Esophagus squamous epithelium (tissue), 5 donors: Measurements from ENCODE around the gene NOA1. TPM values are rescaled to one million over a fixed set of nuclear protein-coding genes. Genes with fewer than 3 reads are reported as not detected.
A peak's percentile ranks its signal among the peaks of the same experiment; 100 is the strongest.

Source experiments
- DNase-seq: peaks from one replicate; lab custom pipeline; 2025; lab: John Stamatoyannopoulos, UW
- H3K27ac ChIP-seq, 4 donors: fragments of 200-600 bp; sonication (generic); one replicate each; pipeline ENCODE4 v1.5.1; 2016 to 2019; ENCODE audit warnings: mild to moderate bottlenecking in 1 of 4
- H3K27me3 ChIP-seq, 4 donors: fragments of 200-600 bp; sonication (generic); 1 replicate in 3 of 4; 2 replicates in 1 of 4; pipeline versions ENCODE4 v1.5.1 to v1.6.0; 2017 to 2021; ENCODE audit warnings: antibody characterized with exemption in 1 of 4
- H3K36me3 ChIP-seq, 3 donors: fragments of 200-600 bp; sonication (generic); one replicate each; pipeline ENCODE4 v1.5.1; 2016 to 2019
- H3K4me1 ChIP-seq, 3 donors: fragments of 200-600 bp; sonication (generic); one replicate each; pipeline ENCODE4 v1.5.1; 2017 to 2019
- H3K4me3 ChIP-seq, 4 donors: fragments of 200-600 bp; sonication (generic); 1 replicate in 3 of 4; 2 replicates in 1 of 4; pipeline ENCODE4 v1.5.1; 2016 to 2019; ENCODE audit warnings: mild to moderate bottlenecking in 2 of 4, moderate library complexity in 1 of 4
- H3K9me3 ChIP-seq, 3 donors: fragments of 200-600 bp; sonication (generic); one replicate each; pipeline ENCODE4 v1.5.1; 2016 to 2019
- POLR2A ChIP-seq, 4 donors: fragments of 450-650 bp; IDR thresholded peaks; one replicate each; pipeline ENCODE4 v1.6.1; 2017; ENCODE audit warnings: antibody characterized with exemption in 4 of 4, mild to moderate bottlenecking in 4 of 4, moderate library complexity in 3 of 4
- WGBS, 2 donors: methylation state at CpG; one replicate each; pipeline ENCODE4 v1.1.5; 2018; 5-methylcytosine and 5-hydroxymethylcytosine counted together
- intact Hi-C: fragments of 100-400 bp; cut with DNase I; formaldehyde crosslinking; loops from one replicate; pipeline ENCODE4 v1.15.0; 2022
- total RNA-seq, 4 donors: library from RNA; depleted of rRNA; stranded (reverse); fragments of >200 nt; gene quantifications; one replicate each; pipeline ENCODE4 v1.1.0, GENCODE V29; 2016
- TF ChIP-seq, protein P1 (sequence below), 6 experiments: fragments of 450-650 bp in 4 of 6; fragments of 200-600 bp in 2 of 6; sonication (generic) in 2 of 6; IDR thresholded peaks; one replicate each; pipeline ENCODE4 v1.5.1; 2016 to 2019; ENCODE audit warnings: antibody characterized with exemption in 6 of 6, mild to moderate bottlenecking in 4 of 6, moderate library complexity in 4 of 6
- donor health status: DM: yes; HTN: yes; CAD: no.

The NOA1 gene
- total RNA-seq: 10 to 100 TPM; 18.7 to 30.2 (median 23.9) TPM

DNA sequence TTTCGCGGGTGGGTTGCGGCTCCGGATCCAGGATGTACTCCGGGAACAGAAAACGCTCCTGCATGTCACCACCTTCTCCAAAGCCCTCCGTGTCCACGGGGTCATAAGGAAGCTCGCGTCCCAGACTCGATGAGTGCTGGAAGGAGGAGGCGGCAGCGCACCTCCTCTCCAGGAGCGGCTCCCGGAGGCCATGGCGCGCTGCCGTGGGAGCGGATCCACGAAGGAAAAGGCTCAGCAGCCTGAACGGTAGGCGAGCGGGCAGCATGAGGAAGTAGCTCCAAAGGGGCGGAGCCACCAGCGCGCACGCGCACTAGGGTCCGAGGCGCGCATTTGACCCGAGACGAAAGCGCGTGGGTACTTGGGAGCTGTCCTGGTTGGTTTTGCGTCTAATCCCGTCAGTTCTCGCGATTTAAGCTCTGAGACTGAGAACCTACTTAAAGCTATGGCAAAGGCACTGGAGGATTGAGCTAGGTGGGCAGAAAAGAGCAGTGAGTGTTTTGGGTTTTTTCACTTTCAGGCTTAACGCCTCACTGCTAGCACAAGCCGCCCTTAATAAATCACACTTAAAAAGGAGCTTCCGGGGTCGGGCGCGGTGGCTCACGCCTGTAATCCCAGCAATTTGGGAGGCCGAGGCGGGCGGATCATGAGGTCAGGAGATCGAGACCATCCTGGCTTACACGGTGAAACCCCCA lies at the start of gene NOA1:
NOA1 (minus strand) TSS at position 286 of the 692 bp plus-strand sequence; CDS start at position 265, 21 bp downstream.
- peak in 3 of 4 donors; percentile 39 to 82 (median 62) for TF ChIP-seq POLR2A (IDR thresholded peaks at IDR 0.05)
- TF ChIP-seq, protein P1, sequence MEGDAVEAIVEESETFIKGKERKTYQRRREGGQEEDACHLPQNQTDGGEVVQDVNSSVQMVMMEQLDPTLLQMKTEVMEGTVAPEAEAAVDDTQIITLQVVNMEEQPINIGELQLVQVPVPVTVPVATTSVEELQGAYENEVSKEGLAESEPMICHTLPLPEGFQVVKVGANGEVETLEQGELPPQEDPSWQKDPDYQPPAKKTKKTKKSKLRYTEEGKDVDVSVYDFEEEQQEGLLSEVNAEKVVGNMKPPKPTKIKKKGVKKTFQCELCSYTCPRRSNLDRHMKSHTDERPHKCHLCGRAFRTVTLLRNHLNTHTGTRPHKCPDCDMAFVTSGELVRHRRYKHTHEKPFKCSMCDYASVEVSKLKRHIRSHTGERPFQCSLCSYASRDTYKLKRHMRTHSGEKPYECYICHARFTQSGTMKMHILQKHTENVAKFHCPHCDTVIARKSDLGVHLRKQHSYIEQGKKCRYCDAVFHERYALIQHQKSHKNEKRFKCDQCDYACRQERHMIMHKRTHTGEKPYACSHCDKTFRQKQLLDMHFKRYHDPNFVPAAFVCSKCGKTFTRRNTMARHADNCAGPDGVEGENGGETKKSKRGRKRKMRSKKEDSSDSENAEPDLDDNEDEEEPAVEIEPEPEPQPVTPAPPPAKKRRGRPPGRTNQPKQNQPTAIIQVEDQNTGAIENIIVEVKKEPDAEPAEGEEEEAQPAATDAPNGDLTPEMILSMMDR (IDR thresholded peaks at IDR 0.05): no peak
- peak; percentile 85 for DNase-seq
- Histone ChIP-seq H3K27me3 (no peaks in the 10 kb centered on the region), H3K9me3 (peaks cover 0 to 12% (median 4%) of the 10 kb centered on the region in 3 donors), H3K27ac (peak within 1 kb of the TSS; percentile 83 to 94 (median 90)), H3K4me1 (peaks cover 35 to 66% (median 40%) of the 10 kb centered on the region in 3 donors), H3K36me3 (peaks cover 9 to 26% (median 16%) of the 10 kb centered on the region in 3 donors), H3K4me3 (peak within 1 kb of the TSS; percentile 83 to 96 (median 90))
- intact Hi-C loops: no loop called here
- 0 to 1% methylated on average over 14 to 32 of the region's 51 CpGs for WGBS, 2 donors

DNA sequence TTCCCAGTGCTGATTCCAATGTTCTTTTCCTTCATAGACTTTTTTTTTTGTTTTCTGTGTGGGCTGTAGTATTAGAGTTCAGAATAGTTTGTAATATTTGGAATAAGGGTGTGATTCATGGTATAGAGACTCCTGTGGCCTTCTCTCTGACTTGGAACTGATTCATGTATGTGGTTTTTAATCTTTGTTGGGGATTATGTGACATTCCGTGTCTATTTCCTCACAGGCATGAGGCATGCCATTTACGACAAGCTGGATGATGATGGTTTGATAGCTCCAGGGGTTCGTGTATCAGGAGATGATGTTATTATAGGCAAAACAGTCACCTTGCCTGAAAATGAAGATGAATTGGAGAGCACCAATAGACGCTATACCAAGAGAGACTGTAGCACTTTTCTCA lies 45.7 kb upstream of the NOA1 start:
- peaks cover 11 to 100% (median 25%) of the 10 kb centered on the region in 3 donors for H3K36me3 ChIP-seq
- no peaks in the 10 kb centered on the region for H3K9me3 ChIP-seq
- no peaks in the 10 kb centered on the region for H3K27me3 ChIP-seq
- DNase-seq: no peak
- no peak overlapping the region for H3K4me3 ChIP-seq
- WGBS, 2 donors: 50 to 65% methylated on average over 4 of the region's 4 CpGs
- H3K27ac ChIP-seq: no peak overlapping the region
- intact Hi-C loops: no loop called here
- H3K4me1 ChIP-seq: peaks cover 0 to 12% (median 0%) of the 10 kb centered on the region in 3 donors
- no peak for TF ChIP-seq POLR2A (IDR thresholded peaks at IDR 0.05)
- TF ChIP-seq, protein P1 (IDR thresholded peaks at IDR 0.05): no peak

DNA sequence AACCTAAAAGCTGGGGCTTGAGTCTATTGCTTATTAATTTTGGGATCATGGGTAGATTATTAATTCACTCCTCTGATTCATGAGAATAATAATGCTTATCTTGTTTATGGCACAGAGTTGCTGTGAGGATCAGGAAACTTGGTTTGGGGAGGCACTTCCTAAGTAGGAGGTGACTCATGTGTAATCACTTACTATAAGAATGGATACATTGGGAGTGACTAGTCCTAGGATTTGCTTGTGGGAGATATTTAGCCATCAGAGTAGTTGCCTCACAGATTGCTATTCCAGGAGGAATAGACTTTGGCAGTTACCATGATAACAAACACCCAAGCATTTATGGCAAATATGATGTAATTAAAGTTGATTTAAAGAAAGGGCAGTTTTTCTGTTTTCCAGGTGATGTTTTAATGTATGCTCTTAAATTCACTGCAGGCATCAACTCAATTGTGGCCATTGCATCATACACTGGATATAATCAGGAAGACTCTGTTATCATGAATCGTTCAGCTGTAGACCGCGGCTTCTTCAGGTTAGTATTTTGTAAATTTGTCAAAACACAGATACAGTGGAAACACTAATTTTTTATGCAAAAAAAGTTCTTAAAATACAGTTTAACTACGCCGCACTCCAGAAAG lies 43.2 kb upstream of the NOA1 start:
- H3K27ac ChIP-seq: no peak overlapping the region
- H3K36me3 ChIP-seq: peaks cover 16 to 100% (median 20%) of the 10 kb centered on the region in 3 donors
- DNase-seq: no peak
- no peaks in the 10 kb centered on the region for H3K27me3 ChIP-seq
- intact Hi-C loops: no loop called here
- H3K9me3 ChIP-seq: no peaks in the 10 kb centered on the region
- H3K4me3 ChIP-seq: no peak overlapping the region
- TF ChIP-seq, protein P1 (IDR thresholded peaks at IDR 0.05): no peak
- no peak for TF ChIP-seq POLR2A (IDR thresholded peaks at IDR 0.05)
- 92 to 94% methylated on average over 5 of the region's 5 CpGs for WGBS, 2 donors
- peaks cover 0 to 12% (median 0%) of the 10 kb centered on the region in 3 donors for H3K4me1 ChIP-seq

DNA sequence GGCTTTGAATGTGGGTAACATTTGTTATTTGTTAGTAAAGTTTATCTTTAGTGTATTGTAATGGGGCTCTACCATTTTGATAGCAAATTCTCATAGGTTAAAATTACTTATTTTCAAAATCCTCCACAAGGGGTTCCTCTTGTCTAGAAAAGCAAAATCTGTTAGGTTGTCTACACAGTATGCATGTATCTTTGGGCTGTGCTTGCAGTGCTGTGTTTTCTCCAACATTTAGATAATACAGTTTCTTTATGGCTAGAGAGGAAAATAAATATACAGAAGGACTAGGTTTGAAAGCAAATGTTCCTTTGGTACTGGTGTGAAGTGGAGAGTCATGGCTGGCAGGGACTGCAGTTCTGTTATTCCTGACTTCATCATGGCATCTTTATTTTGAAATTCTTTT lies 41.6 kb upstream of the NOA1 start:
- Histone ChIP-seq H3K27me3 (no peaks in the 10 kb centered on the region), H3K36me3 (peaks cover 19 to 100% (median 20%) of the 10 kb centered on the region in 3 donors), H3K9me3 (no peaks in the 10 kb centered on the region), H3K27ac (no peak overlapping the region), H3K4me3 (no peak overlapping the region), H3K4me1 (peaks cover 0 to 12% (median 0%) of the 10 kb centered on the region in 3 donors)
- intact Hi-C loops: no loop called here
- TF ChIP-seq, protein P1 (IDR thresholded peaks at IDR 0.05): no peak
- TF ChIP-seq POLR2A (IDR thresholded peaks at IDR 0.05): no peak
- no peak for DNase-seq

DNA sequence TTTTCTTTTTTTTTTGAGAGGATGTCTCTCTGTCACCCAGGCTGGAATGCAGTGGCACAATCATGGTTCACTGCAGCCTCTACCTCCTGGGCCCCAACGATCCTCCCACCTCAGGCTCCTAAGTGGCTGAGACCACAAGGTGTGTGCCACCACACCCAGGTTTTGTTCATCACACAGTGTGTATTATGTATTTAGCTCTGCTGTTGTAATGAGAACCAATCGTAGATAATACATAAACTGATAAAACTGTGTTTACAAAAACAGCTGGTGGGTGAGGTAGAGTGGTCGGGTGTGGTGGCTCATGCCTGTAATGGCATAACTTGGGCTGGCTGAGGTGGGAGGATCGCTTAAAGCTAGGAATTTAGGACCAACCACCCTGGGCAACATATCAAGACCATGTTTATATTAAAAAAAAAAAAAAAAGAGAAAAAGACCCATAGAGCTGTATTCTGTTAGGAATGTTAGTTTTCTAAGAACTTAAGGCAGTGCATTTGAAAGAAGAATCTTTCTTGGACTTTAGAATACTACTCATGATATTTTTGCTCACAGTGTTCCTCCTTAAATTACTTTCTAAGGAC lies 36.2 kb upstream of the NOA1 start:
- TF ChIP-seq, protein P1 (IDR thresholded peaks at IDR 0.05): no peak
- TF ChIP-seq POLR2A (IDR thresholded peaks at IDR 0.05): no peak
- H3K27me3 ChIP-seq: no peaks in the 10 kb centered on the region
- DNase-seq: no peak
- H3K9me3 ChIP-seq: no peaks in the 10 kb centered on the region
- no peak overlapping the region for H3K4me3 ChIP-seq
- intact Hi-C loops: no loop called here
- peaks cover 6 to 100% (median 37%) of the 10 kb centered on the region in 3 donors for H3K36me3 ChIP-seq
- 82 to 89% methylated on average over 4 of the region's 4 CpGs for WGBS, 2 donors
- H3K27ac ChIP-seq: no peak overlapping the region
- H3K4me1 ChIP-seq: no peaks in the 10 kb centered on the region
